HG02885 (cell line): ENCODE results near the gene P2RY8.
"Not testable (repeated sequence)": the region's sequence is repeated elsewhere in the genome, so short reads cannot be mapped to it uniquely, and the experiment has no call there.

ENCODE experiments used
- ATAC-seq: cut with Tn5 transposase; IDR thresholded peaks from one replicate; pipeline ENCODE4 v1.9.1; 2021; ENCODE audit warnings: mild to moderate bottlenecking; ENCODE audit not compliant: unreplicated experiment, poor library complexity

Gene P2RY8

DNA sequence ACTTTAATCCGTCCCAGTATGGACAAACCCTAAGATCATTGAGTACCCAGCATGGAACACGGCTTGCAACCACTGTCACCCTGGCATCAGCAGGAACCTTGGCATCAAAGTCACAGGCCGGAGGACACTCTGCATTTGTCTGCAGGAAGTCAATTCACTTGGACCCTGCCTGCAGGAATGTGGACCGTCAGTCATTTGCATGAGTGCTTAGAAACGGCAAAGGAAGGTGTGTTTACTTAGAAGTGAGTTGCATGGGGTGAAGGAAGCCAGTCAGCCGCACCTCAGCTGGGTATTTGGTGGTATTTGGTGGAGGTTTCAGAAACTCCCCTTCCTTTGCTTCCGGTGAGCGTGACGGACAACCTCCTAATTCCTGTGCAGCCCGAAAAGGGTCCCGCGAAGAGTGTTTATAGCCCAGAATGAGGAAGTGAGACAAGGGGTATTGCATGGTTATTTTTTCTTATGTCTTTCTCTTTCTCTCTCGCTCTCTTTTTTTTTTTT, 15.5 kb downstream of the P2RY8 start:
- peak; percentile 84 for ATAC-seq

DNA sequence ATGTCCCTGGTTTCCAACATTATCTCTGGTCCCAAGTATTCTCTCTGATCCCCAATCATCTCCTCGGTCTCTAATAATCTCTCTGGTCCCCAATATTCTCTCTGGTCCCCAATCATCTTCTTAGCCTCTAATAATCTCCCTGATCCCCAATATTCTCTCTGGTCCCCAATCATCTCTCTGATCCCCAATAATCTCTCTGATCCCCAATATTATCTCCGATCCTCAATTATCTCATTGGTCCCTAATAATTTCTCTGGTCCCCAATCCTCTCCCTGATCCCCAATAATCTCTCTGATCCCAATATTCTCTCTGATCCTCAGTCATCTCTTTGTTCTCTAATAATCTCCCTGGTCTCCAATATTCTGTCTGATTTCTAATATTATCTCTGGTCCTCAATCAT, 16.6 kb downstream of the P2RY8 start:
- no peak for ATAC-seq

DNA sequence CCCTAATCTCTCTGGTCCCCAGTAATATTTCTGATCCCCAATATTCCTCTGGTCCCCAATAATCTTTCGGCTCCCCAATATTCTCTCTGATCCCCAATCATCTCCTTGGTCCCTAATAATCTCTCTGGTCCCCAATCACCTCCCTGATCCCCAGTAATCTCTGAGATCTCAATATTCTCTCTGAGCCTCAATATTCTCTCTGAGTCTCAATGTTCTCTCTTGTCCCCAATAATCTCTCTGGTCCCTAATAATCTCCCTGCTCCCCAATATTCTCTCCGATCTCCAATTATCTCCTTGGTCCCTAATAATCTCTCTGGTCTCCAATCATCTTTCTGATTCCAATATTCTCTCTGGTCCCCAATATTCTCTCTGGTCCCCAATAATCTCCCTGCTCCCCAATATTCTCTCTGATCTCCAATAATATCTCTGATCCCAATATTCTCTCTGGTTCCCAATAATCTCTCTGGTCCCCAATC, 17.9 kb downstream of the P2RY8 start:
- no peak for ATAC-seq

DNA sequence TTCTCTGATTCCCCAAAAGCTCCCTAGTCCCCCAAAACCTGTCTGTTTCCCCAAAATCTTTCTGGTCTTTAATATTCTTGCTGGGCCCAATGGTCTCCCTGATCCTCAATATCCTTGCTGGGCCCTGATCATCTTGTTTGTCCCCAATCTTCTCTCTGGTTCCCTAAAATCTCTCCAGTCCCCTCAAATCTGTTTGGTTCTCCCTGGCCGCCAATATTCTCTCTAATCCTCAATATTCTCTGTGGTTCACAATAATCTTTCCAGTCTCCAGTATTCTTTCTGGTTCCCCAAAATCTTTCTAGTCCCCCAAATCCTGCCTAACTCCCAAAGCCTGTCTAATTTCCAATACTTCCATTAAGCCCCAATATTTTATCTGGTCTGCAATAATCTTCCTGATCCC, 18.5 kb downstream of the P2RY8 start:
- ATAC-seq, result no peak

DNA sequence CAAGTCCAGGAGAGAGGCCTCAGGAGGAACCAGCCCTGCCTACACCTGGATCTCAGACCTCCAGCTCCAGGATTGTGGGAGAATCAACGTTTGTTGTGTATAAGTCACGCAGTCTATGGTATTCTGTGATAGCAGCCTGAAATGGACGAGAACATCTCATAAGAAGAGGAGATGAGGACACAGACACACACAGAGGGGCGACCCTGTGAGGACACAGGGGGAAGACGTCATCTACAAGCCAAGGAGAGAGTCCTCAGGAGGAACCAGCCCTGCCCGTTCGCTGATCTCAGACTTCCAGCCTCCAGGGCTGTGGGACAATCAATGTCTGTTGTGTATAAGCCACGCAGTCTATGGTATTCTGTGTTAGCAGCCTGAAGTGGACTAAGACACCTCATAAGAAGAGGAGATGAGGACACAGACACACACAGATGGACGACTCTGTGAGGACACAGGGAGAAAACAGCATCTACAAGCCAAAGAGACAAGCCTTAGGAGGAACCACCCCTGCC, 20.3 kb downstream of the P2RY8 start:
- no peak for ATAC-seq

DNA sequence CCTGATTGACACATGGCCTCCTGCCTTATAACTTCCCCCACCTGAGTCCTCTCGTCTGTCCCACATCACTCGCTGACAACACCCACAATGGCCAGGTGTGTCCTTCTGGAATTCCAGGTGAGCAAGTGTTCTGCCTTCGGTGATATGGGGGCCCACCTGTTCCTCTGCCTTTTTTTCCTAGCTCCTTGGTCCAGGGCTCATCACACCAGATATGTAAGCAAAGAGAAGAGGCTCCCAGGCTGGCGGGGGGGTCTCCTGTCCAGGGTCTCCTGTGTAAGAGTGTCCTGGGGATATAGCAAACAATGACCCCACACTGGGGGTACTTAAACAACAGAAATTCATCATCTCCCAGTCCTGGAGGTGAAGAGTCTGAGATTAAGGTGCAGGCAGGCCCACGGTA, 25.2 kb downstream of the P2RY8 start:
- no peak for ATAC-seq

DNA sequence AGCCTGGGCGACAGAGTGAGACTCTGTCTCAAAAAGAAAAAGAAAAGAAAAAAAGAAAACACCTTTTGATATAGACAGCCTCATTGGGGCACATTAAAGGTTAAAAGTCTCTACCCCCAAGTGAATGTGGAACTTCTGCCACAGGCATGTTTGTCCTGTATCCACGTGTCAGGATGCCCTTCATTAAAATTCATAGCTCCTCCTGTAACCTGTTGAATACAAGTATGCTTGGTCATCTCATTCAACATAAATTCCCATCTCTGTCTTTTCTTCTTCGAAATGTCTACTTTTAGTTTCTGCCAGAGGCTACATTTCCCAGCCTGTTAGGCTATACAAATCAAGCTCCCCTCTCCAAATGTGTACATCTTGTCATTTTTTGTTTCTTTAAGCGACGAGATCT, 25.8 kb downstream of the P2RY8 start:
- no peak for ATAC-seq

DNA sequence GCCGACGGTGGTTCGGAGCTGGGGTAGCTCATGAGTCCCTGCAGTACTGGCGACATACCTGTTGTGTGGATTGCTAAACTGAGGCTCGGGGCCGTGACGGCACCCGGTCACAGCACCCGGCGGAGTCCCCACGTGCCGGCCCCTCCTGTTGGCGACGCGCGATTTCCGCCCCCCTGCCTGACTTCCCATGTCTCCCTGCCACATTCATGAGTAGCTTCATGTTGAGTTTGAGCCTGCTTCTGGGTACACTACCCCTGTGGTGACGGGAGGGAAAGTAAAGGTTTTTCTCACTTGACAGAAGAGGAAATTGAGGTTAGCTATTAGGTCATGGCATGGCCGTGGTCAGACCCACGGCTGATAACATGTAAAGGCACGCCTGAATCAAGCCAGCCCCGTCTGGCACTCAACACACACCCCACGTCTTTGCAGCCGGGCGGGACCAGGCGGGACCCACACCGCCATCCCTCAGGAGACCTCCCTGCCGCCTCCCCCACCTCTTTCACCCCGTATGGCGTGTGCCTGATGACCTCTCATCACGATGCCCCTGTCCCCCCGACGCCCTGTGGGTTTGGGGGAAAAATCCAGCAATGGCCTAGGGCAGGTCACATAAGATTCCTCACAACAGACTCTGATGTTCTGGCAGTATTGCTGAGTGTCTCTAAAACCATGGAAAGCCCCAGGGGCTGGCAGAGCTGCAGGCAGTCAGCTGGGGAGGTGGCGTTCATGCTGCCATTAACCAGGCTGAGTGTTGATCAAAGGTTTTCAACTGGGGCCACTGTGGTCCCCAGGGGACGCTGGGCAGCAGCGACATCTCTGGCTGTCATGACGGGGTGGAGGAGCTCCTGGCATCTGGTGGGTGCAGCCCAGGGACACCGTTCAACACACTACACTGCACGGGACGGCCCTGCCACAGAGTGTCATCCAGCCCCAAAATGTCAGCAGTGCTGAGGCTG, 29.2 kb downstream of the P2RY8 start:
- ATAC-seq, result peak; percentile 71

DNA sequence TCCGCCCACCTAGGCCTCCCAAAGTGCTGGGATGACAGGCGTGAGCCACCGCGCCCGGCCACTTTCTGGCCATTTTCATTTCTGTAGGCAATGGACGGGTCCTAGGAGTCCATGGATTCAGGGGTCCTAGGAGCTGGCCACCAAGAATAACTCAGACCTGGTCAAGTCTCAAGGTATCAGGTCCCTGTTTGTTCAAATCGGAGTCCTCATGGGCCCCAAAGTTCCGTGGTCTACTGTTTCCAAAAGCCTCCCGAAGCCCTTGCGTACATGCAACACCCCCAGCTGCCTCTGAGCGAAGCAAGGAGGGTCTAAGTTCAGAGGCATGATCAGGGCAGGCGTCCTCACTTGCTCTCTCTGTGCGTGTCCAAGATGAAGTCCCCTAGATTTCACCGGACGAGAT, 30.1 kb downstream of the P2RY8 start:
- ATAC-seq, result no peak

DNA sequence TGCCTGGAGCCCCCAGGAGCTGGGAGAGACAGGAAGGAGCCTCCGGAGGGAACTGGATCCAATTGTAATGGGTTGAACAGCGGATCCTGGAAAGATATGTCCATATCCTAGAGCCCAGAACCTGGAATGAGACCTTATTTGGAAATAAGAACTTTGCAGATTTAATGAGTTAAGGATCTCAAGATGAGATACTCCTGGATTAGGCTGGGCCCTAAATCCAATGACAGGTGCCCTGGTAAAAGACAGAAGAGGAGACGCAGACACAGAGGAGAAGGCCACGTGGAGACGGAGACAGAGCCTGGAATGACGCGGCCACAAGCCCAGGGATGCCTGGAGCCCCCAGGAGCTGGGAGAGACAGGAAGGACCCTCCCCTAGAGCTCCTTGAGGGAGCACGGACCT, 34.1 kb downstream of the P2RY8 start:
- ATAC-seq, result no peak

DNA sequence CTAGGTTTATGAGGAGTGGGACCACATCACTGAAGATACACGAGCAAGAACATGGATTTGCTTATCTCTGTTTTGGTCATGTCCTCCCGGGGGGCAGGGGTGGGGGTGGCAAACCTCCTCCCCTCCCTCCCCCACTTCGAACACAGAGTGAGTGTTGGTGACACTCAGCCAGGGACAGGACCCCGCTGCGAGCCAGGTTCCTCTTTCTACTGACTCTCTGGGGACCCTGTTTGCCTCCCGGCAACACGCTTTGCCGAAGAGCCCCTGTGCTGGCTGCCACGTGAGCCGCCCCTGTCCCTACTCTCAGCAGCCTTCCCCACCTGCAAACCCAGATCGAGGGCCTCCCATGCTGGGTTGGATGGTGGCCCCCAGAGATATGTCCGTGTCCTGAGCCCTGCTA, 34.7 kb downstream of the P2RY8 start:
- peak; percentile 42 for ATAC-seq

DNA sequence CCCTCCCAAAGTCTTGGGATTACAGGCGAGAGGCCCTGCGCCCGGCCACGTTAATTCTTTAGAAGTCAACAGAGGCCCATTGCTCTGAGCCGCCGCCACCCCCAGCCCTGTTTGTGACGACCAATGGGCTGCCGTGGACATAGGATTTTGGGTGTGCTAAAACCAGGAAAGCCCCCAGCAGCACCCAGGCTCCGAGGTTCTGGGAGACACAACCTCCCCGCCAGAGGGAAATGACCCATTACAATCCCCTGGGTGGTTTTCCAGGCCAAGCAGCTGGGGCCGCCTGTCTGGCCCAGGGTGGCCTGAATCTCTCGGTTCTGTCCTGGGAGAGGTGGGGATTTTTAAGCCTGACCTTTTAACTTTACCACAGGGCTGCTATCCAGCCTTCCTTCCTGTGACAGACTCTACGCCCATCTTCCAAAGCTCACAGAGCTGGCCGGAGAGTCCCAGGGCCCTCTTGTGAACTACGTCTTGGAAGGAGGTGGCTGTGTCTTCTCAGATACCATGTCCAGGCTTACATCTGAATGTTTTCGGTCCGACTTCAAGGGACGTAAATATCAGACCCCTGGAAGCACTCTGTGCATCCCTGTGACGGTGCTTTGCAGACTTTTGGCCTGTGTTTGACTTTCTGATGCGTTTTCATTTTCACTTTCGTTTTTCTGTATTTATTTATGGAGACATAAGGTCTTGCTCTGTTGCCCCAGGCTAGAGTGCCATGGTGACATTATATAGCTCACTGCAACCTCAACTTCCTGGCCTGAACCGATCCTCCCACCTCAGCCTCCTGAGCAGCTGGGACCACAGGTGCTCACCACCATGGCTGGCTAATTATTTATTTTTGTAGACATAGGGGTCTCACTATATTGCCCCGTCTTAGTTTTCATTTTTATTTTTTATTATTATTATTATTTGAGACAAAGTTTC, 36.0 kb downstream of the P2RY8 start:
- ATAC-seq, result peak; percentile 63

DNA sequence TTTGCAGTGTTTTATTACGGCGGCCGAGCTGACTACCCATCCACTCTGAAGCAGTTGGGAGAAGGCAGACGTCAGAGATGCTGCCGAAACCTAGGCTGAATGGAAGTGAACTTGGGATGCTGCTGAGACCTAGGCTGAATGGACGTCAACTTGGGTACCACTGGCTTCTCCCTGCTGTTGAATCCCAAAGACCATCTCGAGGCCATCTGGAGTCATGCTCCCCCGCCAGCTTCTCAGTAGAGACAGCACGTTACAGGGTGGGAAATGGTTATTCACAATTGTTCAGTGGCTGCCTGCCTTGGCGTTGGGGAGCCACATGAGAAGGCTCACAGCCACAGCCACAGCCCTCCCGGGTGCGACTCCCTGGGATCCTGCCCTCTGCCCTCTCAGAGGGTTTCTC, 40.9 kb downstream of the P2RY8 start:
- ATAC-seq, result no peak

DNA sequence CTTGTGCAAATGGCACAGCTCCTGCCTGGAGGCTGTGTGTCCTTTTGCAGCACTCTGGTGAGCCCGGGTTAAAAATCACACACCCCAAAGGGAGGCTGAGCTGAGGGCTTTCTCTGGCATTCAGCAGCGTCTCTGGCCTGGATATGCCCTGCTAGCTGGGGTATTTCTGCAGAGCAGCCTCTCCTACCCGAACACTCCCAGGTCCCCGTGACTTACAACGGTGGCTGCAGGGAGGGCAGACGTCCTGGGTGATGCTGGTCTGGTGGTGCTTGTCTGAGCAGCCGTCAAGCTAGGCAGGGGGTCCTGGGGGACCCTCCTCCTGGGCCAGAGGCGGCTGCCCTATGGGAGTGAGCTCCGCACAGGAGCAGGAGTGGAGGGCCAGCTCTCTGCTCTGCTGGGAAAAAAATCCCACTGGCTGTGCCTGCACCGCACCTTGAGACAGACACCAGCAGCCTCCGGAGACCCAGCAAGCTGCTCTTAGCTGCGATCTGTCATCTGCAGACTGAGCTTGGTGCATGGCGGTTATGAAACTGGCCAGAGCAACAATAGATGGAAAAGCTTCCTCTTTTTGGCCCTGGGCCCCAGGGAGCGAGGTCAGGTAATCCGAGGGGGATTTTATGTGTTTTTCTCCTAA, 43.0 kb downstream of the P2RY8 start:
- peak; percentile 56 for ATAC-seq

DNA sequence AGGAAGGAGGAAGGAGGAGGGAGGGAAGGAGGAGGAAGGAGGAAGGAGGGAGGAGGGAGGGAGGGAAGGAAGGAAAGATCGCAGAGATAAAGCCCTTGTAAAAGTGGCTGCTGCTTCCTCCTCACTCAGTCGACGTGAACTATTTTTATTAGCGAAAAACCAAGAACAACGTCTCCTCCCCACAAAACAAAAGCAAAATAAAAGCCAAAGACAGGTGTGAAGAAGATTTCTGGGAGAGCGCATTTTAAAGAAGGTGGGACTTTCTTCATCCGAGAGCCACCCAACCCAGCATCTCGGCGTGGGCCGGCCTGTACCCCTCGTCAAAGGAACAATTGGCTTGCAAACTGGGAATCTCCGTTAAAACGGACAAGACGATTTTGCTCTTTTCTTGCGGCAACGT, 43.6 kb downstream of the P2RY8 start:
- ATAC-seq, result peak; percentile 0

DNA sequence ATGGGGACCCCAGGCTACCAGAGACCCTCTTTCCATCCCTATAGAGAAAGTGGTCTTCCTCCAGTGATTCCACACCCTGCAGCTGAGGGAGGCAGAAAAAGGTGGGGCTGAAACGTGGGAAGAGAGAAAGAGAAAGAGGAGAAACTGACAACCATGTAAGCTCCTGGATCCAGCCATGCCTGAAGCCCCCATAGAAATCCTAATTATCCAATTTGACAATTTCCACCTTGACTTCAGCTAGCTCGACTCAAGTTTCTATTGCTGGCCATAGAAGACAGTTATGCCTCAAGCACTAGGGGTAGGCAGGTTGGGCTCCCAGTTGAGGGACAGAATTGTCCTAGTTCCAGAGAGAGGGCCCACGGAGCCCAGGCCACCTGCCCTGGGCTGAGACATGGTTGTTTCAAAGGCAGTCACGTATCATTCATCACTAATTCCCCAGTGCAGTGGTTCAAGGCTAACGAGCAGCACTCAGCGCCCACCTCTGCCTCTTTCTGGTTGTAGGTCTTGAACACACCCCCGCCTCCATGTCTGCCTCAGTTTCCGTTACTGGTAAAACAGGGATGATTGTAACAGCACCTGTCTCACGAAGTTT, 44.5 kb downstream of the P2RY8 start:
- ATAC-seq, result no peak

DNA sequence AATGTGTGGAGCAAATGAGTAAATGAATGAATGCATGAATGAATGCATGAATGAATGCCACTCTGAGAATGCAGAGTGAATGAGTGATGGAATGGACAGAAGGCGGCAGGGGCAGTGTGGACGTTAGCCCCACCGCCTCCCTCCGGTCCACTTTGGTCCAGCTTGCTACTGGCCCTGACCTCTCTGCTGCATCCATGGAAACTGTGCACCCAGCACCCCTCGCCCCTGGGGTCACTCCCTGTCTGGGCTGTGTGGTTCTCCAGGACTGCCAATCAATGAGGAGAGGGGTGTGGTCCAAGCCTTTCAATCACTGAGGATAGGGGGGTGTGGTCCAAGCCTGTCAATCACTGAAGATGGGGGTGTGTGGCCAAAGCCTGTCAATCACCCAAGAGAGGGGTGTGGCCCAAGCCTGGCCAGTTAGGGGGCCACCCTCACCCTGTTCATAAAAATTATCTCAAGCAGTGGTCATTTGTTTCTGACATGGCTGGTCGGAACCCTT, 45.1 kb downstream of the P2RY8 start:
- peak; percentile 79 for ATAC-seq

DNA sequence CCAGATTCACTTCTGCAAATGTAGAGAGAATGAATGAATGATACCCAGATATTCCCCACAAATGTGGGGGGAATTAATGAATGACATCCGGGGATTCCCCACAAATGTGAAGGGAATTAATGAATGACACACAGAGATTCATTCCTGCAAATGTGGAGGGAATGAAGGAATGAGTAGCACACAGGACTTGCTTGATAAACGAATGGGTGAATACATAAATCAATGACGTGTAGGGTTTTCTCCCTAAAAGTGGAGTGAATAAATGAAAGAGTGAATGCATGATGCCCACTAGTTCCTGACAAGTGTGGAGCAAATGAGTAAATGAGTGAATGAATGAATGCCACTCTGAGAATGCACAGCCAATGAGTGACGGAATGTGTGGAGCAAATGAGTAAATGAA, 45.7 kb downstream of the P2RY8 start:
- not testable (repeated sequence) for ATAC-seq

DNA sequence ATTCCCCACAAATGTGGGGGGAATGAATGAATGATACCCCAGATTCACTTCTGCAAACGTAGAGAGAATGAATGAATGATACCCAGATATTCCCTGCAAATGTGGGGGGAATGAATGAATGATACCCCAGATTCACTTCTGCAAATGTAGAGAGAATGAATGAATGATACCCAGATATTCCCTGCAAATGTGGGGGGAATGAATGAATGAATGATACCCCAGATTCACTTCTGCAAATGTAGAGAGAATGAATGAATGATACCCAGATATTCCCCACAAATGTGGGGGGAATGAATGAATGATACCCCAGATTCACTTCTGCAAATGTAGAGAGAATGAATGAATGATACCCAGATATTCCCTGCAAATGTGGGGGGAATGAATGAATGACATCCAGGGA, 46.3 kb downstream of the P2RY8 start:
- not testable (repeated sequence) for ATAC-seq

DNA sequence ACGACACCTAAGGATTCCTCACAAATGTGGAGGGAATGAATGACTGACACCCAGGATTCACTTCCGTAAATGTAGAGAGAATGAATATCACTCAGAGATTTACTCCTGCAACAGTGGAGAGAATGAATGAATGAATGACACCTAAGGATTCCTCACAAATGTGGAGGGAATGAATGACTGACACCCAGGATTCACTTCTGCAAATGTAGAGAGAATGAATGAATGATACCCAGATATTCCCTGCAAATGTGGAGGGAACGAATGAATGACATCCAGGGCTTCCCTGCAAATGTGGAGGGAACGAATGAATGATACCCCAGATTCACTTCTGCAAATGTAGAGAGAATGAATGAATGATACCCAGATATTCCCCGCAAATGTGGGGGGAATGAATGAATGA, 47.6 kb downstream of the P2RY8 start:
- not testable (repeated sequence) for ATAC-seq
